K562 (cell line): ENCODE results near the gene BCAR3. TPM values are rescaled to one million over a fixed set of nuclear protein-coding genes. Genes with fewer than 3 reads are reported as not detected.

Experiments
- ATAC-seq: fragments of 200-7000 bp; cut with Tn5 transposase; 3 replicates; pipeline ENCODE4 v1.9.1; 2020; ENCODE audit warnings: moderate library complexity
- BruUV-seq: library from RNA; stranded (reverse); fragments of 400-500 nt; replicated peaks from 2 replicates; lab custom pipeline; 2021; lab: Mats Ljungman, UMichigan
- CTCF ChIA-PET: fragments of 300-600 bp; formaldehyde crosslinking; extraction: SDS; loops from one replicate; lab custom pipeline; 2021; ENCODE audit warnings: low intra/inter-chr PET ratio; lab: Yijun Ruan, JAX
- POLR2A ChIA-PET: fragments of 300-600, 350-650 bp; sonication (Branson Sonifier 250); formaldehyde crosslinking; extraction: SDS; loops from one replicate; lab custom pipeline; 2021; ENCODE audit warnings: antibody characterized with exemption, inconsistent platforms; lab: Yijun Ruan, JAX
- DNase-seq, 4 experiments: peaks; one replicate each; pipeline versions ENCODE4 v3.0.0 to v3.0.0-alpha.2; 2011 to 2018; ENCODE audit warnings: low spot score in 3 of 4, mixed read lengths in 3 of 4; ENCODE audit errors: extremely low read depth in 1 of 4
- FAIRE-seq: peaks from 2 replicates; lab custom pipeline; 2011; peaks lifted over from hg19 to GRCh38; lab: Jason Lieb, UNC
- H2AFZ ChIP-seq: 2 replicates; pipeline ENCODE4 v1.6.0; 2011; ENCODE audit warnings: low read depth, low read length, control low read depth, inconsistent platforms
- H3K27ac ChIP-seq: fragments of 200-600 bp; 3 replicates; pipeline ENCODE4 v1.8.0; 2011; ENCODE audit warnings: low read depth, mild to moderate bottlenecking, control low read depth, inconsistent platforms, low read length, moderate library complexity, mixed read lengths; ENCODE audit errors: extremely low read depth
- H3K27me3 ChIP-seq, 2 experiments: fragments of 300-600 bp in 1 of 2; 2 replicates in 1 of 2; 3 replicates in 1 of 2; pipeline versions ENCODE4 v1.6.0 to v1.8.0; 2011; ENCODE audit warnings: inconsistent platforms in 2 of 2, low read length in 2 of 2, mild to moderate bottlenecking in 1 of 2, mixed read lengths in 1 of 2, moderate library complexity in 1 of 2; ENCODE audit not compliant: control insufficient read depth in 2 of 2, insufficient read depth in 2 of 2
- H3K36me3 ChIP-seq: fragments of 300-600 bp; 3 replicates; pipeline ENCODE4 v1.8.0; 2011; ENCODE audit warnings: mild to moderate bottlenecking, low read length, inconsistent platforms; ENCODE audit not compliant: control insufficient read depth, insufficient read depth
- H3K4me1 ChIP-seq, 2 experiments: fragments of 200-600 bp in 1 of 2; replicated peaks in 1 of 2; 2 replicates in 1 of 2; 3 replicates in 1 of 2; pipeline versions ENCODE4 v1.5.1 to v1.8.0; 2011; ENCODE audit warnings: inconsistent platforms in 2 of 2, low read length in 2 of 2, mild to moderate bottlenecking in 1 of 2, mixed read lengths in 1 of 2, moderate library complexity in 1 of 2; ENCODE audit not compliant: control insufficient read depth in 2 of 2, insufficient read depth in 2 of 2
- H3K4me2 ChIP-seq: 2 replicates; pipeline ENCODE4 v1.6.1; 2011; ENCODE audit warnings: low read length, control low read depth, inconsistent platforms, mixed read lengths; ENCODE audit not compliant: insufficient read depth
- H3K4me3 ChIP-seq: fragments of 200-600 bp; sonication (generic), shearing (Covaris generic); 2 replicates; pipeline ENCODE4 v1.5.1; 2016; ENCODE audit warnings: control low read depth, inconsistent platforms
- H3K79me2 ChIP-seq: fragments of 200-600 bp; 3 replicates; pipeline ENCODE4 v1.8.0; 2011; ENCODE audit warnings: low read length, inconsistent platforms; ENCODE audit not compliant: control insufficient read depth, insufficient read depth
- H3K9ac ChIP-seq, 2 experiments: 2 replicates each; pipeline versions ENCODE4 v1.6.0 to v1.6.1; 2011; ENCODE audit warnings: low read depth in 2 of 2, low read length in 2 of 2, control low read depth in 1 of 2, inconsistent platforms in 1 of 2, mild to moderate bottlenecking in 1 of 2, mixed read lengths in 1 of 2; ENCODE audit not compliant: insufficient read depth in 1 of 2
- H3K9me1 ChIP-seq: one replicate; pipeline ENCODE4 v1.6.0; 2011; ENCODE audit warnings: inconsistent platforms, mild to moderate bottlenecking, low read length, moderate library complexity; ENCODE audit not compliant: control insufficient read depth, insufficient read depth
- H3K9me3 ChIP-seq: replicated peaks from 2 replicates; pipeline ENCODE4 v1.5.1; 2011; ENCODE audit warnings: low read depth, low read length, inconsistent platforms; ENCODE audit not compliant: control insufficient read depth, insufficient read depth
- H4K20me1 ChIP-seq: replicated peaks from 2 replicates; pipeline ENCODE4 v1.6.1; 2011; ENCODE audit warnings: low read length, inconsistent platforms, mixed read lengths; ENCODE audit not compliant: control insufficient read depth, insufficient read depth
- KDM2B ChIP-seq: fragments of 250-450 bp; sonication (Bioruptor Pico); IDR thresholded peaks from 2 replicates; pipeline ENCODE4 v1.8.0; 2021; ENCODE audit warnings: mild to moderate bottlenecking, moderate library complexity
- NFIC ChIP-seq: fragments of 450-650 bp; IDR thresholded peaks from 2 replicates; pipeline ENCODE4 v1.6.1; 2017; ENCODE audit warnings: mild to moderate bottlenecking, inconsistent platforms
- PHTF2 ChIP-seq: fragments of 250-450 bp; sonication (Bioruptor Pico); IDR thresholded peaks from 2 replicates; pipeline ENCODE4 v1.5.0; 2021; ENCODE audit warnings: mild to moderate bottlenecking
- RHOXF2B ChIP-seq: fragments of 250-450 bp; sonication (Bioruptor Pico); conservative IDR thresholded peaks from 2 replicates; pipeline ENCODE4 v1.5.1; 2021
- ZFX ChIP-seq: sonication (generic); formaldehyde crosslinking; IDR thresholded peaks from 2 replicates; pipeline ENCODE4 v1.8.0; 2022; ENCODE audit warnings: mild to moderate bottlenecking, missing genetic modification reagents, moderate library complexity
- ZNF184 ChIP-seq: sonication (generic); formaldehyde crosslinking; IDR thresholded peaks from 2 replicates; pipeline ENCODE4 v1.5.0; 2020; ENCODE audit warnings: missing genetic modification reagents
- ZNF707 ChIP-seq: fragments of 250-450 bp; sonication (Bioruptor Pico); conservative IDR thresholded peaks from 2 replicates; pipeline ENCODE4 v1.8.0; 2022; ENCODE audit warnings: inconsistent platforms, mild to moderate bottlenecking, moderate library complexity
- WGBS: fragments of 100-300 bp; shearing (Covaris generic); methylation state at CpG from one replicate; pipeline ENCODE4 v1.1.6; 2016; ENCODE audit warnings: low coverage, mixed read lengths; ENCODE audit not compliant: insufficient coverage; ENCODE audit errors: missing lambda C conversion rate; 5-methylcytosine and 5-hydroxymethylcytosine counted together
- in situ Hi-C: fragments of 300-500 bp; cut with MboI; formaldehyde crosslinking; loops from 4 replicates; pipeline ENCODE4 v1.15.0; 2018; ENCODE audit warnings: inconsistent platforms, mixed read lengths
- intact Hi-C: fragments of 100-400 bp; cut with micrococcal nuclease; formaldehyde crosslinking; loops from 2 replicates; pipeline ENCODE4 v1.14.2; 2022
- polyA plus RNA-seq, 8 experiments: library from polyadenylated mRNA; depleted of rRNA in 4 of 8; stranded (reverse) in 5 of 8; unstranded in 3 of 8; fragments of >200 nt; fragmentation: Nextera tagmentation in 2 of 8; fragmentation: Illumina TruSeq in 1 of 8; extraction: Ambion mirVana in 2 of 8; extraction: Trizol in 1 of 8; gene quantifications; 2 replicates each; pipeline versions ENCODE4 v1.2.1 to v1.2.3, GENCODE V29; 2011 to 2014; ENCODE audit warnings: inconsistent platforms in 1 of 8, missing spikeins in 1 of 8
- total RNA-seq, 7 experiments: library from RNA; depleted of rRNA in 6 of 7; stranded (reverse); fragments of >200 nt in 6 of 7; fragmentation: Illumina TruSeq in 2 of 7; extraction: Trizol in 2 of 7; gene quantifications; 2 replicates each; pipeline versions ENCODE4 v1.2.1 to v1.2.3, GENCODE V29; 2011 to 2021; ENCODE audit warnings: low replicate concordance in 1 of 7
- TF ChIP-seq, protein P1 (sequence below): IDR thresholded peaks from 3 replicates; pipeline ENCODE4 v1.6.1; 2011; ENCODE audit warnings: borderline replicate concordance, mild to moderate bottlenecking; ENCODE audit not compliant: insufficient read length, insufficient read depth
- TF ChIP-seq, protein P2 (sequence below): sonication (generic); IDR thresholded peaks from 2 replicates; pipeline ENCODE4 v1.6.1; 2016

The BCAR3 gene
- total and polyA plus RNA-seq, 9 of the 15 experiments (the other 6 are each of a cell fraction or from before 2014, with no cell fraction given), result 1.8 to 6.3 (median 3.8) TPM

DNA sequence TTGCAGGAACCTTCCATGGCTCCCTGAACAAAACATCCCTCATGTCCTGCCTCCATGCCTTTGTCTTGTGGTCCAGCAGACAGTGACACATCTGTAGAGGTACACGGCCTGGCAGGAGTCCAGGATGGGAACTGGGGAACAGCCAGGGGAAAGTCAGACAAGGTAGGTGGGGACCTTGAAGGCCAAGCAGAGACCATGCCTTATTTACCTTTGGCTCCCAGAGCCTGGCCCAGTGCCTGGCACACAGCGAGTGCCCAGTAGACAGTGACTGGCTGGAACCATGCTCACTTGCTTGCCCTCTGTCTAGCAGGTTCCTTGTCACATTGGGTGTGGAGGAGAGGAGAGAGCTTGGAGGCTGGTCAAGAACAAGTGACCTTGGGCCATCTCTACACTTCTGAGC is 81.0 kb downstream of the BCAR3 start:
- Histone ChIP-seq H3K4me2 (no peak overlapping the region), H4K20me1 (no peaks in the 10 kb centered on the region), H2AFZ (no peak overlapping the region), H3K4me1 (no peaks in the 10 kb centered on the region), H3K27ac (no peak overlapping the region), H3K9me1 (no peaks in the 10 kb centered on the region), H3K36me3 (no peaks in the 10 kb centered on the region), H3K9ac (no peak overlapping the region), H3K9me3 (no peaks in the 10 kb centered on the region), H3K27me3 (peaks cover 55 to 61% of the 10 kb centered on the region in 2 experiments), H3K4me3 (no peak overlapping the region), H3K79me2 (no peaks in the 10 kb centered on the region)
- CTCF ChIA-PET, result no interaction called here
- in situ Hi-C loops, result no loop called here
- 0% methylated on average over 2 of the region's 2 CpGs for WGBS
- TF ChIP-seq, protein P1, sequence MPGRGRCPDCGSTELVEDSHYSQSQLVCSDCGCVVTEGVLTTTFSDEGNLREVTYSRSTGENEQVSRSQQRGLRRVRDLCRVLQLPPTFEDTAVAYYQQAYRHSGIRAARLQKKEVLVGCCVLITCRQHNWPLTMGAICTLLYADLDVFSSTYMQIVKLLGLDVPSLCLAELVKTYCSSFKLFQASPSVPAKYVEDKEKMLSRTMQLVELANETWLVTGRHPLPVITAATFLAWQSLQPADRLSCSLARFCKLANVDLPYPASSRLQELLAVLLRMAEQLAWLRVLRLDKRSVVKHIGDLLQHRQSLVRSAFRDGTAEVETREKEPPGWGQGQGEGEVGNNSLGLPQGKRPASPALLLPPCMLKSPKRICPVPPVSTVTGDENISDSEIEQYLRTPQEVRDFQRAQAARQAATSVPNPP, result no peak
- TF ChIP-seq ZNF184 (CRISPR knock-in tag) (no peak), KDM2B (no peak), PHTF2 (CRISPR knock-in tag) (no peak), ZNF707 (CRISPR knock-in tag) (no peak), RHOXF2B (CRISPR knock-in tag) (no peak), NFIC (peak; percentile 38), ZFX (no peak)
- TF ChIP-seq, protein P2, sequence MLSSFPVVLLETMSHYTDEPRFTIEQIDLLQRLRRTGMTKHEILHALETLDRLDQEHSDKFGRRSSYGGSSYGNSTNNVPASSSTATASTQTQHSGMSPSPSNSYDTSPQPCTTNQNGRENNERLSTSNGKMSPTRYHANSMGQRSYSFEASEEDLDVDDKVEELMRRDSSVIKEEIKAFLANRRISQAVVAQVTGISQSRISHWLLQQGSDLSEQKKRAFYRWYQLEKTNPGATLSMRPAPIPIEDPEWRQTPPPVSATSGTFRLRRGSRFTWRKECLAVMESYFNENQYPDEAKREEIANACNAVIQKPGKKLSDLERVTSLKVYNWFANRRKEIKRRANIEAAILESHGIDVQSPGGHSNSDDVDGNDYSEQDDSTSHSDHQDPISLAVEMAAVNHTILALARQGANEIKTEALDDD, result no peak
- intact Hi-C loops, result no loop called here
- POLR2A ChIA-PET, result interaction anchor here (0.5 to 1.0 kb wide), 2 partner anchors 25 to 900 kb away, joined by 3 to 4 read pairs; no protein-coding TSS in a partner anchor
- DNase-seq (no peak), FAIRE-seq (no peak), ATAC-seq (no peak)
- no TSS peak for BruUV-seq
